HT-29 (cell line): ENCODE results near the gene TPCN1. TPM values are rescaled to one million over a fixed set of nuclear protein-coding genes. Genes with fewer than 3 reads are reported as not detected.

ENCODE experiments used
- DNase-seq: peaks from one replicate; pipeline ENCODE4 v3.0.0-alpha.2; 2015; ENCODE audit warnings: low spot score
- total RNA-seq: library from RNA; depleted of rRNA; stranded (reverse); fragments of >200 nt; shearing (Covaris generic); gene quantifications from 2 replicates; pipeline ENCODE4 v1.2.3, GENCODE V29; 2014

The TPCN1 gene
- total RNA-seq, 1 experiment from 2014 or later, result 36.3 TPM

GRCh38 chr12:113302886-113303640 lies 81.8 kb downstream of the TPCN1 start:
- DNase-seq, result no peak

GRCh38 chr12:113305281-113305856 lies 84.1 kb downstream of the TPCN1 start:
- DNase-seq, result no peak

- DNase-seq, result no peak
These were observed 85.1 kb downstream of the TPCN1 start for GRCh38 chr12:113306382-113306781.

GRCh38 chr12:113310489-113310888 lies 89.2 kb downstream of the TPCN1 start:
- DNase-seq, result peak; percentile 34

GRCh38 chr12:113314121-113314529 lies 92.9 kb downstream of the TPCN1 start:
- DNase-seq, result no peak

GRCh38 chr12:113315358-113315757 lies 94.1 kb downstream of the TPCN1 start:
- DNase-seq, result no peak

GRCh38 chr12:113316155-113316554 lies 94.9 kb downstream of the TPCN1 start:
- DNase-seq, result no peak

GRCh38 chr12:113317122-113317521 lies 95.9 kb downstream of the TPCN1 start:
- DNase-seq, result no peak

- no peak for DNase-seq
These were observed 96.9 kb downstream of the TPCN1 start for GRCh38 chr12:113318046-113318656.

GRCh38 chr12:113318900-113319628 lies 97.8 kb downstream of the TPCN1 start:
- DNase-seq, result no peak

GRCh38 chr12:113320401-113320800 lies 99.1 kb downstream of the TPCN1 start:
- no peak for DNase-seq

GRCh38 chr12:113322343-113322742 lies 101.1 kb downstream of the TPCN1 start:
- no peak for DNase-seq

- DNase-seq, result no peak
These were observed 104.7 kb downstream of the TPCN1 start for GRCh38 chr12:113325916-113326315.

GRCh38 chr12:113326775-113327395 lies 105.6 kb downstream of the TPCN1 start:
- no peak for DNase-seq

- DNase-seq, result no peak
These were observed 107.2 kb downstream of the TPCN1 start for GRCh38 chr12:113328368-113328889.

- DNase-seq, result no peak
These were observed 107.9 kb downstream of the TPCN1 start for GRCh38 chr12:113329022-113329790.

GRCh38 chr12:113329791-113330417 lies 108.6 kb downstream of the TPCN1 start:
- DNase-seq, result no peak

GRCh38 chr12:113330505-113330904 lies 109.2 kb downstream of the TPCN1 start:
- DNase-seq, result no peak

GRCh38 chr12:113332688-113333417 lies 111.6 kb downstream of the TPCN1 start:
- DNase-seq, result no peak

- DNase-seq, result no peak
These were observed 112.1 kb downstream of the TPCN1 start for GRCh38 chr12:113333418-113333750.
